PFSK-1 (cell line): ENCODE results near the gene SND1.

Experiments
- FOXP2 ChIP-seq: optimal IDR thresholded peaks from 2 replicates; pipeline ENCODE3; 2011; ENCODE audit warnings: borderline replicate concordance, control low read depth, inconsistent platforms; ENCODE audit not compliant: insufficient read depth; ENCODE audit errors: extremely low read length, extremely low read depth
- POLR2AphosphoS5 ChIP-seq: IDR thresholded peaks from 2 replicates; pipeline ENCODE4 v1.6.1; 2012; ENCODE audit warnings: low read depth, mild to moderate bottlenecking, control low read depth, low read length, moderate library complexity
- REST ChIP-seq, 2 experiments: IDR thresholded peaks; 2 replicates each; pipeline versions ENCODE4 v1.6.1 to v1.8.0; 2011 to 2012; ENCODE audit warnings: low read depth in 2 of 2, low read length in 2 of 2, control low read depth in 1 of 2, inconsistent platforms in 1 of 2, mild to moderate bottlenecking in 1 of 2, moderate library complexity in 1 of 2; ENCODE audit not compliant: insufficient read depth in 1 of 2
- SIN3A ChIP-seq: IDR thresholded peaks from 2 replicates; pipeline ENCODE4 v1.6.1; 2012; ENCODE audit warnings: mild to moderate bottlenecking, low read length, moderate library complexity, borderline replicate concordance; ENCODE audit not compliant: insufficient read depth
- TAF1 ChIP-seq: IDR thresholded peaks from 2 replicates; pipeline ENCODE4 v1.6.1; 2012; ENCODE audit warnings: low read length, control low read depth, borderline replicate concordance; ENCODE audit not compliant: insufficient read depth

GRCh38 chr7:127924874-127925273, 272.9 kb downstream of the SND1 start:
- TF ChIP-seq REST (IDR thresholded peaks at IDR 0.05; ENCODE audit: insufficient read depth in 1 of 2, low read depth in 2 of 2, low read length in 2 of 2) (no peak), SIN3A (no peak), POLR2AphosphoS5 (no peak), TAF1 (no peak), FOXP2 (no peak)
